Tongue (tissue), 2 donors: ENCODE data around the gene RAI1. TPM values are rescaled to one million over a fixed set of nuclear protein-coding genes. Genes with fewer than 3 reads are reported as not detected.
"Not testable (repeated sequence)": the region's sequence is repeated elsewhere in the genome, so short reads cannot be mapped to it uniquely, and the experiment has no call there.

ENCODE experiments used
- DNase-seq: peaks from one replicate; pipeline ENCODE4 v3.0.0-alpha.2; 2015
- total RNA-seq: library from RNA; depleted of rRNA; stranded (reverse); fragments of >200 nt; gene quantifications from one replicate; pipeline ENCODE4 v1.2.3, GENCODE V29; 2014

RAI1 gene, protein sequence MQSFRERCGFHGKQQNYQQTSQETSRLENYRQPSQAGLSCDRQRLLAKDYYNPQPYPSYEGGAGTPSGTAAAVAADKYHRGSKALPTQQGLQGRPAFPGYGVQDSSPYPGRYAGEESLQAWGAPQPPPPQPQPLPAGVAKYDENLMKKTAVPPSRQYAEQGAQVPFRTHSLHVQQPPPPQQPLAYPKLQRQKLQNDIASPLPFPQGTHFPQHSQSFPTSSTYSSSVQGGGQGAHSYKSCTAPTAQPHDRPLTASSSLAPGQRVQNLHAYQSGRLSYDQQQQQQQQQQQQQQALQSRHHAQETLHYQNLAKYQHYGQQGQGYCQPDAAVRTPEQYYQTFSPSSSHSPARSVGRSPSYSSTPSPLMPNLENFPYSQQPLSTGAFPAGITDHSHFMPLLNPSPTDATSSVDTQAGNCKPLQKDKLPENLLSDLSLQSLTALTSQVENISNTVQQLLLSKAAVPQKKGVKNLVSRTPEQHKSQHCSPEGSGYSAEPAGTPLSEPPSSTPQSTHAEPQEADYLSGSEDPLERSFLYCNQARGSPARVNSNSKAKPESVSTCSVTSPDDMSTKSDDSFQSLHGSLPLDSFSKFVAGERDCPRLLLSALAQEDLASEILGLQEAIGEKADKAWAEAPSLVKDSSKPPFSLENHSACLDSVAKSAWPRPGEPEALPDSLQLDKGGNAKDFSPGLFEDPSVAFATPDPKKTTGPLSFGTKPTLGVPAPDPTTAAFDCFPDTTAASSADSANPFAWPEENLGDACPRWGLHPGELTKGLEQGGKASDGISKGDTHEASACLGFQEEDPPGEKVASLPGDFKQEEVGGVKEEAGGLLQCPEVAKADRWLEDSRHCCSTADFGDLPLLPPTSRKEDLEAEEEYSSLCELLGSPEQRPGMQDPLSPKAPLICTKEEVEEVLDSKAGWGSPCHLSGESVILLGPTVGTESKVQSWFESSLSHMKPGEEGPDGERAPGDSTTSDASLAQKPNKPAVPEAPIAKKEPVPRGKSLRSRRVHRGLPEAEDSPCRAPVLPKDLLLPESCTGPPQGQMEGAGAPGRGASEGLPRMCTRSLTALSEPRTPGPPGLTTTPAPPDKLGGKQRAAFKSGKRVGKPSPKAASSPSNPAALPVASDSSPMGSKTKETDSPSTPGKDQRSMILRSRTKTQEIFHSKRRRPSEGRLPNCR (N-terminal part only)
- 14.9 TPM for total RNA-seq

DNA sequence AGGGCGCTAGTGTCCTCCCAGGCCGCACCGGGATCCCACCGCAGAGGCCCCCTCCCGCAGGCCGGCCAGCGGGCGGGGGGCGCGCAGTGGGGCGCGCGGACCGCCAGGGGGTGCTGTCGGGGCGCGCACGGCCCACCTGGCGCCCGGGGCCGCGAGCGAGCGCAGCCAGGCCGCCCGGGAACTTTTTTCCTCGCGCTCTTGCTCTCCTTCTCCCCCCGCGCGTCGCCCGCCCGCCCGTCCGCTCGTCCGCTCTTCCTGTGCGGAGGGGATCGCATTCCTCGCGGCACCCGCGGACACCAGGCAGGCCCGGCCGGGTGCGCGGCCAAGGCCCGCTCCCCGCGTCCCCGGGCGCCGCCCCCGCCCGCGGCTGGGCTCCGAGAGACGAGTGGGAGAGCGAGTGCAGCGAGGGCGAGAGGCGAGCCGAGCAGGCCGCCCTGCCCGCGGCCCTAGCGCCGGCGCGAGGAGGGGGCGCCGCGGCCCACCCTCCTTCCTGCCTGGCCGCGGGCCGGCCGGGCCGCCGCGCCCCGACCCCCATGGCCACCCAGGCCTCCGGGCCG is at the start of gene RAI1:
Gene RAI1, plus strand, starts transcription at position 272 of the 557 bp plus-strand sequence. CDS start 111,491 bp downstream, outside the sequence.
- peak; percentile 92 for DNase-seq

DNA sequence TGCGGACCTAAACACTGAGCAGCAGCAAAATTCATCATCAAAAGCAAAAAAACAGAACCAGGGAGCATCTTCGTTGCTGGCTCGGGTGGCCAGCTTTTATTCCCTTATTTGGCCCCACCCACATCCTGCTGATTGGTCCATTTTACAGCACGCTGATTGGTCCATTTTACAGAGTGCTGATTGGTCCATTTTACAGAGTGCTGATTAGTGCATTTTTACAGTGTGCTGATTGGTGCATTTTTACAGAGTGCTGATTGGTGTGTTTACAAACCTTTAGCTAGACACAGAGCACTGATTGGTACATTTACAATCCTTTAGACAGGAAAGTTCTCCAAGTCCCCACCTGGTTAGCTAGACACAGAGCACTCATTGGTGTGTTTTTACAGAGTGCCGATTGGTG is 48.6 kb upstream of the RAI1 start:
- not testable (repeated sequence) for DNase-seq

DNA sequence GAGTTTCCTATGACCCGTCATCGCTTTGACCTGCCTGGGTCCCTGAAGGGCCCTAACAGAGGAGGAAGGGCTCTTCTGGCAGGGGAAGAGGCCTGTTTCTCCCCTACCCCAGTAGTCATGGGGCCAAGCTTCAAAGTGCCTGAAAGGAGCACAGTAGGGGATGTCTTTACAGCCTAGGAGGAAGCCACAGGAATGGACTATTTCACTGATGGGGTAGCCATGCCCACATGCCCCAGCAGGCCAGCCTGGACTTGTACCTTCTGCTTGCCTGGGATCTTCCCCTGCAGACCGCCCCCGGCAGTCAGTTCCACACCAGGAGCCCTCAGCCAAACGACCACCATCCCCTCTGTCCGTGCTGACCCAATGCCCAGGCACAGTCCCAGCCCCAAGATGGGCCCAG is 47.9 kb upstream of the RAI1 start:
- no peak for DNase-seq

DNA sequence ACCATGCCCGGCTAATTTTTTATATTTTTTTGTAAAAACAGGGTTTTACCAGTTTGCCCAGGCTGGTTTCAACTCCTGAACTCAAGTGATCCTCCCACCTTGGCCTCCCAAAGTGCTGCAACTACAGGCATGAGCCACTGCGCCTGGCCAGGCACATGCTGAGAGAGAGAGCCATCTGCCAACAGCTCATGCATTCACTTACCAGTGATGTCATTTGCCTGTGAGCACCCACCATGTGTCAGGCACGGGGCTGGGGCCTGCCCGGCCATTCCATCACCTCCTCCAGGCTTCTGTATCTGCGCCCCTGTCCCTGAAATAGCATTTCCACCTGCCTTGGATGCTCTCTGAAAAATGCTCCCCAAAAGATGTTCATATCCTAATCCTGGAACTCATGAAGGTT is 46.1 kb upstream of the RAI1 start:
- no peak for DNase-seq

DNA sequence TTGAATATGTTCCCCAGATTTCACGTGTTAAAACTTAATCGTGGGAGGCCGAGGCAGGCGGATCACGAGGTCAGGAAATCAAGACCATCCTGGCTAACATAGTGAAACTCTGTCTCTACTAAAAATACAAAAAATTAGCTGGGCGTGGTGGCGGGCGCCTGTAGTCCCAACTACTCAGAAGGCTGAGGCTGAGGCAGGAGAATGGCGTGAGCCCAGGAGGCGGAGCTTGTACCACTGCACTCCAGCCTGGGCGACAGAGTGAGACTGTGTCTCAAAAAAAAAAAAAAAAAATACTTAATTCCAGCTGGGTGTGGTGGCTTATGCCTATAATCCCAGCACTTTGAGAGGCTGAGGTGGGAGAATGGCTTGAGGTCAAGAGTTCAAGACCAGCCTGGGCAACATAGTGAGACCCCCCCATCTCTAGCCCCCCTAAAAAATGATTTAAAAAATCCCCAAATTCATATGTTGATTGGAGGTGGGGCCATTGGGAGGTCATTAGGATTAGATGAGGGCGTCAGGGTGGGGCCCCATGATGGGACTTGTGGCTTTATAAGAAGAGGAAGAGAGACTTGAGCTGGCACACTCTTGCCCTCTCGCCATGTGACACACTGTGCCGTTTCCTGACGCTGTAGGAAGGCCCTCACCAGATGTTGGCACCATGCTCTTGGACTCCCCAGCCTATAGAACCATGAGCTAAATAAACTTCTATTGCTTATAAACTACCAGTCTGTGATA is 45.6 kb upstream of the RAI1 start:
- not testable (repeated sequence) for DNase-seq

DNA sequence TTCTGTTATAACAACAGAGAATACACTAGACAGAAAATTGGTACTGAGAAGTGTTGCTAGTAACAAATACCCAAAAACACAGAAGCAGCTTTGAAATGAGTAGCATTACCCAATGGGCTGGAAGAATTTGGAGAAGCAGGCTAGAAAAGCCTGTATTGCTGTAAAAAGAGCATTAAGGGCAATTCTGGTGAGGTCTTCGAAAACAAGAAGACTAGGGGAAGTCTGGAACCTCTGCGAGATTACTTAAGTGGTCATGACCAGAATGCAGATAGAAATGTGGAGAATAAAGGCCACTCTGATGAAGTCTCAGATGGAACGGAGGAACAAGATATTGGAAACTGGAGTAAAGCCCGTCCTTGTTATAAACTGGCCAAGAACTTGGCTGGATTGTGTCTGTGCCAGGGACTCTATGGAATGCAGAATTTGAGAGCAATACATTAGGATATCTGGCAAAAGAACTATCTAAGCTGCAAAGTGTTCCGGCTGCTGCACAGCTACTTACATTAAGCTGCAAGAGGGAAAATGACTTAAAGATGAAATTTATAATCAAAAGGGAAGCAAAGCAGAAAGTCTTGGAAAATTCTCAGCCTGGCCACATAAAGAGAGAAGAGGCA is 44.9 kb upstream of the RAI1 start:
- DNase-seq = peak; percentile 81

DNA sequence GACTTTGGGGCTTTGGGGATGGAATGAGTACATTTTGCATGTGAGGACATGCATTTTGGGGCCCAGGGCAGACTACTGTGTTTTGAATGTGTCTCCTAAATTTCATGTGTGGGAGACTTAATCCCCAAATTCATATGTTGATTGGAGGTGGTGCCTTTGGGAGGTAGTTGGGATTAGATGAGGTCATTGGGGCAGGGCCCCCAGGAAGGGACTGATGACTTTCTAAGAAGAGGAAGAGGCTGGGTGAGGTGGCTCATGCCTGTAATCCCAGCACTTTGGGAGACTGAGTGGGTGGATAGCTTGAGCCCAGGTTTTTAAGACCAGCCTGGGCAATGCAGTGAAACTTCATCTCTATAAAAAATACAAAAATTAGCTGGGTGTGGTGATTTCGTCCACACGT is 42.8 kb upstream of the RAI1 start:
- DNase-seq = no peak

DNA sequence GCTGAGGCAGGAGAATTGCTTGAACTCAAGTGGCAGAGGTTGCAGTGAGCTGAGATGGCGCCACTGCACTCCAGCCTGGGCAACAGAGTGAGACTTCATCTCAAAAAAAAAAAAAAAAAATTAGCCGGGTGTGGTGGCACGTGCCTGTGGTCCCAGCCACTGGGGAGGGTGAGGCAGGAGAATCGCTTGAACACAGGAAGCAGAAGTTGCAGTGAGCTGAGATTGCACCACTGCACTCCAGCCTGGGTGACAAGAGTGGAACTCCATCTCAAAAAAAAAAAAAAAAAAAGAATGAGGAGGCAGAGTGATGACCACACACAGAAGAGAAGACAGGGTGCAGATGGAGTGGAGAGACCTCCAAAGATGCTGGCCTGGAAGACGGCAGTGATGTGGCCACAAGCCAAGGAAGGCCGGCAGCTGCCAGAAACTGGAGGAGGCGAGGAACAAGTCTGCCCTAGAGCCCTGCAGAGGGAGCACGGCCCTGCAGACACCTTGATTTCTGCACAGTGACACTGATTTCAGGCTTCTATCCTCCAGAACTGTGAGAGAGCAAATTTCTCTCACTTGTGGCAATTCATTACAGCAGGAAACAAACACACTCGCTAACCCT is 41.5 kb upstream of the RAI1 start:
- peak; percentile 35 for DNase-seq

DNA sequence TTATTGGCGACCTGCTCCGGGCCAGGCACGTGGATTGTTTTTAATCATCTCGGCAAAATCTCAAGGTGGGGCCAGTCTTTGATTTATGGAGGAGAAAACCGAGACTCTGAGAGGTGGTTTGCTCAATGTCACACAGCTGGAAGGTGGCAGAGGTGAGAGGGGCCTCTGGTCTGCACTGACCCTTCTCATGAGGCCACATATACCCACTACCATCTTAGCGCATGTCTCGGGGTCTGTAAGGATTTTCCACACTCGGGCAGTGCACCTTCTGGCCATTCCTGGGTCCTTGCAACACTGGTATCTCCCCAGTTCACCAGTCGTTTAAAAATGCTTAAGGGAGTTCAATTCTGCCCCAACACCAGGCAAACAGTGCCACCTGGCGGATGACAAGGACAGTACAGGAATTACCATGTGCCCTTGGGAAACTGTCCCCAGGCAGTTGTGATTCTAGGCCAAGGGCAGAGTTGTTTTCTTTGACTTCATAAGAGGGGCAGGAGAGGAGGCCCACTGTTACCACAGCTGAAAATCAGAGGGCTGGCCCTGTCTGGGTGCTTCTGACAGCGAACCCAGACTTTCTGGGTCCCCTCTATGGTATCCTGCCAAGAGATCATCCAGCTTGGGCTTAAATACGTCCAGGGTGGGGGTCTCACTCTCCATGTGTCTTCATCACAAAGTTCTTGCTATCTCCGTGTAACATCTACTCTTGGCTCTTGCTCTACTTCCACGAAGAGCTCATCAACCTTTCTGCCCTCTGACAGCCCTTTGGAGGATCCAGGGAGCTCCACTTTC is 39.4 kb upstream of the RAI1 start:
- peak; percentile 91 for DNase-seq

DNA sequence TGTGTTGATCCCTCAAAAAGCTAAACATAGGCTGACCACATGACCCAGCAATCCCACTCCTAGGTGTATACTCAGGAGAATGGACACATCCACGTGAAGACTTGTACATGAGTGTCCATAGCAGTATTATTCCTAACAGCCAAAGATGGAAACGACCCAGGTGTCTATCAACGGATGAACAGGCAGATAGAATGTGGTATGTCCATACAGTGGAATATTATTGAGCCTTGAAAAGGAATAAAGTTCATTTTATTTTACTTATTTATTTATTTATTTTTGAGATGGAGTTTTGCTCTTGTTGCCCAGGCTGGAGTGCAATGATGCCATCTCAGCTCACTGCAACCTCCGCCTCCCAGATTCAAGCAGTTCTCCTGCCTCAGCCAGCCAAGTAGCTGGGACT is 36.1 kb upstream of the RAI1 start:
- not testable (repeated sequence) for DNase-seq

DNA sequence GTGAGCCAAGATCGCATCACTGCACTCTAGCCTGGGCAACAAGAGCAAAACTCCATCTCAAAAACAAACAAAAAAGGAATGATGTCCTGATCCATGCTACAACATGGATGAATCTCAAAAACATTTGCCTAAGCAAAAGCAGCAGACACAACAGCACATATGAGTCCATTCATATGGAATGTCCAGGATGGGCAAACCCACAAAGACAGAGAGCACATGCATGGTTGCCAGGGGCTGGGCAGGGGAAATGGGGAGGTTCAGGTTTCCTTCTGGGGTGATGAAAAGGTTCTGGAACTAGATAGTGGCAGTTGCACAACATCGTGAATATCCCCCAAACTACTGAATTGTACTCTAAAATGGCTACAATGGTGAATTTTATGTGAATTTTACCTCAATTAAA is 35.3 kb upstream of the RAI1 start:
- DNase-seq = no peak

DNA sequence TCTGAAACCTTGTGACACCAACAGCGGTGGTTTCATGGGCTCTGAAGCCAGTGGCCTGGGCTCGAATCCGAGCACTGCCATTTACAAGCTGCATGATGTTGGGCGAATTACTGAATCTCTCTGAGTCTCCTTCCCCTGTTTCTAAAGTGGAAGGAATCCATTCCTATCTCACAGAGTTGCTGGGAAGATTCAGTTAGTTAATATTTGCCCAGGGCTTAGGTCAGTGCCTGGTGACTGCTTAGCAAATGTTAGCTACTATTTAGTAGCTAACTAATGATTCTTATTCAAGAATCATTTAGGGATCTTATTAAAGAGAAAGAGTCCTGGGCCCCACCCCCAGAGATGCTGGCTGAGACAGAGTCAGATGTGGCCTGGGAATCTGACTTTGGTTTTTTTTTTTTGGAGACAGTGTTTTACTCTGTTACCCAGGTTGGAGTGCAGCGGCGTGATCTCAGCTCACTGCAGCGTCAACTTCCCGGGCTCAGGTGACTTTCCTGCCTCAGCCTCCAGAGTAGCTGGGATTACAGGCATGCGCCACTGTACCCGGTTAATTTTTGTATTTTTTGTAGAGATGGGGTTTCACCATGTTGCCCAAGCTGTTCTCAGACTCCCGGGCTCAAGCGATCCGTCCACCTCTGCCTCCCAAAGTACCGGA is 33.6 kb upstream of the RAI1 start:
- DNase-seq = no peak

DNA sequence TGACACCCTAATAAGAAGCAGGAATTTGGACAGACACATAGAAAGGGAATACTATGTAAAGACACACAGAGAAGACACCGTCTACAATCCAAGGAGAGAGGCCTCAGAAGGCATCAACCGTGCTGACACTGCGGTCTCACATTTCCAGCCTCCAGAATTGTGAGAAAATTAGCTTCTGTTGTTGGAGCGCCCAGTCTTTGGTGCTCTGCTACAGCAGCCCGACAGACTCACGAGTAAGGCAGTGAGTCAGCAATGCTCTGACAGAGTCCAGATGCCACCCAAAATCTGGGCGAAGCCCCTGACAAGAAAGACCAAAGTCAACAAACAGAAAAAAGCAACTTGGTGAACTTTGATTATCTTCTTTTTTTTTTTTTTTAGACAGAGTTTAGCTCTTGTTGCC is 32.5 kb upstream of the RAI1 start:
- no peak for DNase-seq

DNA sequence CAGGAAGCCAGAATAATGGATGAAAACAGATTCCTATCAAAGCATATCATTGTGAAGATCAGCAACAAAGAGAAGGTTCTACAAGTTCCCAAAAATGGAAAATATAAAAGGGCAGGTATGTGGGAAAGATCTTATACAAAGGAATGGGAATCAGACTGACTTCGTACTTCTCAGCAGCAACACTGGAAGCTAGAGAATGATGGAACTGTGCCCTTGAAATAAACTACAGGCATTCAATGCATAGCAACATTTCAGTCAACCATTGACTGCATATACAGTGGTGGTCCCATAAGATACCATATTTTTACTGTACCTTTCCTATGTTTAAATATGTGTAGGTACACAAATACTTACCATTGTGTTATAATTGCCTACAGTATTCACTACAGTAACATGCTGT is 30.3 kb upstream of the RAI1 start:
- DNase-seq = no peak

DNA sequence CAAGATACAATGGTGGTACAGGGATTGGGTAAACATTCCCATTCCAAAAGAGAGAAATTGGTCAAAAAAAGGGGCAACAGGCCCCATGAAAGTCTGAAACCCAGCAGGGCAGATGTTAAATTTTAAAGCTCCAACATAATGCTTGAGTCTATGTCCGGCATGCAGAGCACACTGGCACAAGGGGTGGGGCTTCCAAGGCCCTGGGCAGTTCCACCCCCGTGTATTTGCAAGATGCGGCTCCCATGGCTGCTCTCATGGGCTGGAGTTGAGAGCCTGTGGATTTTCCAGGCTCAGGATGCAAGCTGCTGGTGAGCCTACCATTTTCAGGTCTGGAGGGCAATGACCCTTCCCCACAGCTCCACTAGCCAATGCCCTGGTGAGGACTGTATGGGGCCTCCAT is 27.9 kb upstream of the RAI1 start:
- DNase-seq = no peak

DNA sequence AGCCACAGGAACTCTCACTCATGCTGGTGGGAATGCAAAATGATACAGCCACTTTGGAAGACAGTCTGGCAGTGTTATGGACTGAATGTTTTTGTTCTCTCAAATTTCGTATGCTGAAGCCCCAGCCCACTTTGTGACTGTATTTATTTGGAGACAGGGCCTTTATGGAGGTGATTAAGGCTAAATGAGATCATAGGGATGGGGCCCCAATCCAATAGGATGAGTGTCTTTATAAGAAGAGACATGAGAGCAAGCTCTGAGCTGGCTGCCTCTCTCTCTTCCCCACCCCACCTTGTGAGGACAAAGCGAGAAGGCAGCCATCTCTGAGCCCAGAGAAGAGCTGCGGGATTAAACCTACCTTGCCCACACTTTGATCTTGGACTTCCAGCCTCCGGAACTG is 21.9 kb upstream of the RAI1 start:
- no peak for DNase-seq

DNA sequence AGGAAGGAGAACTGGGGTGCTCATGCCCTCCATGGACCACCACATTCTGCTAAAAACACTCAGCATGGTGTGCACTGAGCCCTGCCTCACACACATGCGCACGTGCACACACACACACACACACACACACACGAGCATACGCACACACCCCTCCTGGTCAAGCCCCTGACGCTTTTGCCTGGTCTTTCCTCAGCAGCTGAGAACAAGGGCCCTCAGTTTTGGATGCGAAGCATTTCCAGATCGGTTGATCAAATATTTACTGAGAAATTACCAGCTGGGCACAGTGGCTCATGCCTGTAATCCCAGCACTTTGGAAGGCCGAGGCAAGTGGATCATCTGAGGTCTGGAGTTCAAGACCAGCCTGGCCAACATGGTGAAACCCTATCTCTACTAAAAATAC is 20.1 kb upstream of the RAI1 start:
- no peak for DNase-seq

DNA sequence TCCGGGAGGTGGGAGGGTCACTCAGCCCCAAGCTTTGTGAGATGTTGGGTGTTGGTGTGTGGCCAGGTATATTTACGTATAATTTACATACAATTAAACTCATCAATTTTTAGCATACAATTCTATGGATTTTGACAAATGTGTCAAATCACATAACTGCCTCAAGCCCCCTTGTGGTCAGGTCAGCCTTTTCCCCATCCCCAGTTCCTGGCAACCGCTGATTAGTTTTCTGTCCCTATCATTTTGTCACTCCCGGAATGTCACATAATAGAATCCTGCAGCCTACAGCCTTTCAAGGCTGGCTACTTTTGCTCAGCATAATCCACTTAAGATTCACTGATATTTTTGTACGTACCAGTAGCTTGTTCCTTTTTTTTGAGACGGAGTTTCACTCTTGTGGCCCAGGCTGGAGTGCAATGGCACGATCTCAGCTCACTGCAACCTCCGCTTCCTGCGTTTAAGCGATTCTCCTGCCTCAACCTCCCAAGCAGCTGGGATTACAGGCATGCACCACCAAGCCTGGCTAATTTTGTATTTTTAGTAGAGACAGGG is 19.3 kb upstream of the RAI1 start:
- no peak for DNase-seq
